ENCODE measurements around the gene LPGAT1.
"Not testable (repeated sequence)": the region's sequence is repeated elsewhere in the genome, so short reads cannot be mapped to it uniquely, and the experiment has no call there.

The LPGAT1 gene

GRCh38 chr1:211699059-211699458 lies 131.5 kb downstream of the LPGAT1 start:
- no peak for DNase-seq

DNA sequence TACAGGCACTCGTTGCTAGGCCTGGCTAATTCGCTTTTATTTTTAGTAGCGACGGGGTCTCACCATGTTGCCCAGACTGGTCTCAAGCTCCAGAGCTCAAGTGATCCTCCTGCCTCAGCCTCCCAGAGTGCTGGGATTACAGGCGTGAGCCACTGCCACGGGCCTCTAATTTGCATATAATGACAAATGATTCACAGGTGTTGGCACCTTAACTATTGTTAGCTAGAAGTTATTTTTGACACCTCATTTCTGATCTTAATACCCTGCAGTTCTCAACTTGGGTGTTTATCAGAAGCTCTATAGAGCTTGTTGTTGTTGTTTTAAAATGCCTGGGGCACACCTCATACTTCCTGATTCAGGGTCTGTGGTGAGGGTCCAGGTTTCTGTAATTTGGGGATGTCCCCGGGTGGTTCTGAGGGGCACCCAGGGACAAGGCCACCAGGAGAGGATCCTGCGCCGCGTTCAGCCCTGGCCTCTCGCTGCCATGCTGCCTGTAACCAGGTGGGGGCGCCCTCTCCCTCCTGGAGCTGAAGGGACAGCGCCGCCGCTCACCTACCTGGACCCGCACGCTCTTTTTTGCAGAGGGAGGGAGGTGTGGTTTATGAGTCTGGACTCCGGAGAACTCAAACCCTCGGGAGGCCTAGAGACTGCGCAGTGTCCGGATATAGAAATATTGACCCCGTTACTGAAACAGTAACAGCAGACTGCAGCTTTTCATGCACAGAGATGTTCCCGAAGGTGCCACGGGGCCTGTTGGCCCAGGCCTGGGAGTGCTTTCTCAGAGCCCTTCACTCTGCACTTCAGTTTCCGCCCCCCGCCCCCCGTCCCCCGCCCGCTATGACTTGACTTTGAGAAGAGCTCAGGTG lies 132.2 kb downstream of the LPGAT1 start:
- DNase-seq, result no peak

DNA sequence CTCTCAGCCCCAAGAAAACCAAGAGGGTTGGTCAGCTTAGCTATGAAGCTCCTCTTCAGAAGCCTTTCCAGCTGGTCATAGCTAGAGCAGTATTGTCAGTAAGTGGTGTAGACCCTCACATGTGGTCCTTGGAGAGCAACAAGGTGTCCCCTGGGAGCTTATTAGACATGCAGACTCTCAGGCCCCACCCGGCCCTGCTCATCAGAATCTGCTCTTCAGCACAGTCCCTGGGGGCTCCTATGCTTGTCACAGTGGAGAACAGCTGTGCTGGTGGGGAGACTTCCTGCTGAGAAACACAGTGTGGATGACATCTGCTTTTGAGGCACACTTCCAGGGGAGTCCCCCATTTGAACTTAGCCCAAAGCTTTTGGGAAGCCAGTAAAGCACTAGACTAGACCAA lies 133.2 kb downstream of the LPGAT1 start:
- DNase-seq, result no peak

DNA sequence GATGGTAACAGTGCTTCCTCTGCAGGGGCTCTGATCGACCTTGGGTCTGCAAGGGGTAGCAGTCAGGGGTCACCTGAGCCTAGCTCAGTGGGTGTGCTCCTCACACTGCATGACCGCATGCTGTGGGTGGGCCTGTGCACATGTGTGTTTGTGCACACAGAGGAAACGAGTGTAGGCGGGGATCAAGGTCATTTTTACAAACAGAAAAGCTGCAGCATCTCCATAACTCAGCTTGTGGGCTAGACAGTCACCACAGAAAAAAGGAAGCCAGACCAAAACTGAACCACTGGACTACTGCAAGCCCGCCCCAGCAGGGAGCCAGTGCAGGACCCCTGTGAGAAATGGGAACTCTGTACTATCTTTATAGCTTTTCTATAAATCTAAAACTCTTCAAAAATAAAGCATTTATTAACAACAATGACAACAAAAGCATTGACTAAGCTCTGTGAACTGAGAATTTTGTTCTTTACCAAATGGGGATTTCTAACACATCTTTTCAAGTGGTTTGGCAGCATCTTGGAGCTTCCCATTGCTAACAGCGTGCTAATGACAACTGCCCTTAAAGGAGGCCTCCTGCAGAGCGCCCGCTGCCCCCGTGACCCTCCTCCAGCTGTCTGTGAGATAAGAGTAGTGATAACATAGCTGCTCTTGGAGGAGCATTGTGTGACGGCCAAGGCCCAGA lies 135.3 kb downstream of the LPGAT1 start:
- no peak for DNase-seq

DNA sequence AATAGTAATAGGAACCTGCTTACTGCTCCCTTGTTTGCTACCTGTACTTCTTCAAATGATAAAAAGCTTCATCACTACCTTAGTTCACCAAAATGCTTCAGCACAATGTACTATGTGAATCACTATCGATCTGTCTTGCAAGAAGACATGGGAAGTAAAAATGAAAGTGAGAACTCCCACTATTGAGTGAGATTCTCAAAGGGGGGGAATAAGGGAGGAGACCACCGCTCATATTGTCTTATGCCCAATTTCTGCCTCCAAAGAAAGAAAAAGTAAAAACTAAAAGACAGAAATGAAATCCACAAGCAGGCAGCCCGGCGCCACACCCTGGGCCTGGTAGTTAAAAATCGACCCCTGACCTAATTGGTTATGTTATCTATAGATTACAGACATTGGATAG lies 136.7 kb downstream of the LPGAT1 start:
- DNase-seq, result not testable (repeated sequence)

All from cerebellar nuclear complex (tissue), 1 donor.